B cell (primary cell): ENCODE measurements around the gene CPXM1.

Experiments
- EZH2 ChIP-seq: IDR thresholded peaks from 2 replicates; pipeline ENCODE4 v1.6.1; 2012; ENCODE audit warnings: borderline replicate concordance, low read depth, mild to moderate bottlenecking, moderate library complexity, low read length; ENCODE audit not compliant: insufficient read depth, poor library complexity, severe bottlenecking
- TF ChIP-seq, protein P1 (sequence below): fragments of 200-600 bp; IDR thresholded peaks from one replicate; pipeline ENCODE4 v1.8.0; 2022; ENCODE audit warnings: antibody characterized with exemption, mild to moderate bottlenecking

GRCh38 chr20:2804852-2805688 is 4.6 kb upstream of the CPXM1 start:
- TF ChIP-seq EZH2: no peak
- TF ChIP-seq, protein P1, sequence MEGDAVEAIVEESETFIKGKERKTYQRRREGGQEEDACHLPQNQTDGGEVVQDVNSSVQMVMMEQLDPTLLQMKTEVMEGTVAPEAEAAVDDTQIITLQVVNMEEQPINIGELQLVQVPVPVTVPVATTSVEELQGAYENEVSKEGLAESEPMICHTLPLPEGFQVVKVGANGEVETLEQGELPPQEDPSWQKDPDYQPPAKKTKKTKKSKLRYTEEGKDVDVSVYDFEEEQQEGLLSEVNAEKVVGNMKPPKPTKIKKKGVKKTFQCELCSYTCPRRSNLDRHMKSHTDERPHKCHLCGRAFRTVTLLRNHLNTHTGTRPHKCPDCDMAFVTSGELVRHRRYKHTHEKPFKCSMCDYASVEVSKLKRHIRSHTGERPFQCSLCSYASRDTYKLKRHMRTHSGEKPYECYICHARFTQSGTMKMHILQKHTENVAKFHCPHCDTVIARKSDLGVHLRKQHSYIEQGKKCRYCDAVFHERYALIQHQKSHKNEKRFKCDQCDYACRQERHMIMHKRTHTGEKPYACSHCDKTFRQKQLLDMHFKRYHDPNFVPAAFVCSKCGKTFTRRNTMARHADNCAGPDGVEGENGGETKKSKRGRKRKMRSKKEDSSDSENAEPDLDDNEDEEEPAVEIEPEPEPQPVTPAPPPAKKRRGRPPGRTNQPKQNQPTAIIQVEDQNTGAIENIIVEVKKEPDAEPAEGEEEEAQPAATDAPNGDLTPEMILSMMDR: no peak
